GM12878 (cell line): ENCODE measurements around the gene BPIFB3. TPM values are rescaled to one million over a fixed set of nuclear protein-coding genes. Genes with fewer than 3 reads are reported as not detected.

Experiments used
- ATAC-seq: fragments of 200-7000 bp; cut with Tn5 transposase; 3 replicates; pipeline ENCODE4 v1.9.1; 2020; ENCODE audit warnings: mild to moderate bottlenecking, moderate library complexity
- BruUV-seq: library from RNA; stranded (reverse); fragments of 400-500 nt; replicated peaks from 2 replicates; lab custom pipeline; 2021; lab: Mats Ljungman, UMichigan
- CTCF ChIA-PET: fragments of 300-600 bp; sonication (Branson Sonifier 250); formaldehyde crosslinking; extraction: SDS; loops from one replicate; lab custom pipeline; 2021; ENCODE audit warnings: inconsistent platforms; lab: Yijun Ruan, JAX
- POLR2A ChIA-PET: fragments of 350-600 bp; formaldehyde crosslinking; extraction: SDS; loops from one replicate; lab custom pipeline; 2021; ENCODE audit warnings: inconsistent platforms; lab: Charles Lee
- RAD21 ChIA-PET: fragments of 300-600 bp; sonication (Branson Sonifier 250); formaldehyde crosslinking; loops from one replicate; lab custom pipeline; 2023; ENCODE audit warnings: antibody characterized with exemption; ENCODE audit not compliant: unreplicated experiment; lab: Charles Lee
- SMC1A ChIA-PET: fragments of 300-600 bp; sonication (Branson Sonifier 250); formaldehyde crosslinking; loops from one replicate; lab custom pipeline; 2023; ENCODE audit not compliant: unreplicated experiment, uncharacterized antibody; lab: Charles Lee
- DNase-seq: peaks from one replicate; pipeline ENCODE4 v3.0.0-alpha.2; 2011; ENCODE audit warnings: low read depth, low spot score
- FAIRE-seq: peaks from 3 replicates; lab custom pipeline; 2011; peaks lifted over from hg19 to GRCh38; lab: Jason Lieb, UNC
- H2AFZ ChIP-seq: 2 replicates; pipeline ENCODE4 v1.6.0; 2011; ENCODE audit warnings: low read depth, low read length, control low read depth; ENCODE audit not compliant: control insufficient read depth
- H3K27ac ChIP-seq: 2 replicates; pipeline ENCODE4 v1.5.1; 2011; ENCODE audit warnings: control low read depth; ENCODE audit not compliant: control insufficient read depth, insufficient read depth
- H3K27me3 ChIP-seq, 2 experiments: replicated peaks in 1 of 2; 2 replicates each; pipeline versions ENCODE4 v1.6.0 to v1.6.1; 2011; ENCODE audit warnings: low read length in 1 of 2; ENCODE audit not compliant: control insufficient read depth in 2 of 2, insufficient read depth in 2 of 2
- H3K36me3 ChIP-seq, 2 experiments: 2 replicates each; pipeline ENCODE4 v1.5.1; 2011; ENCODE audit warnings: low read length in 1 of 2; ENCODE audit not compliant: control insufficient read depth in 2 of 2, insufficient read depth in 2 of 2
- H3K4me1 ChIP-seq: 2 replicates; pipeline ENCODE4 v1.6.1; 2011; ENCODE audit warnings: mild to moderate bottlenecking, low read length, moderate library complexity, mixed read lengths; ENCODE audit not compliant: control insufficient read depth, insufficient read depth
- H3K4me2 ChIP-seq: 2 replicates; pipeline ENCODE4 v1.6.0; 2011; ENCODE audit warnings: control low read depth; ENCODE audit not compliant: control insufficient read depth, insufficient read depth
- H3K4me3 ChIP-seq: fragments of 200-600 bp; sonication (generic); 2 replicates; pipeline ENCODE4 v1.5.1; 2016
- H3K79me2 ChIP-seq: 2 replicates; pipeline ENCODE4 v1.6.0; 2011; ENCODE audit warnings: low read length; ENCODE audit not compliant: control insufficient read depth, insufficient read depth
- H3K9ac ChIP-seq: 2 replicates; pipeline ENCODE4 v1.8.0; 2011; ENCODE audit warnings: low read length, control low read depth, mixed read lengths; ENCODE audit not compliant: control insufficient read depth, insufficient read depth
- H3K9me3 ChIP-seq: replicated peaks from 3 replicates; pipeline ENCODE4 v1.5.1; 2011; ENCODE audit warnings: mild to moderate bottlenecking, low read length; ENCODE audit not compliant: control insufficient read depth, insufficient read depth
- H4K20me1 ChIP-seq: 2 replicates; pipeline ENCODE4 v1.6.0; 2011; ENCODE audit not compliant: control insufficient read depth, insufficient read depth
- KAT2A ChIP-seq: conservative IDR thresholded peaks from 2 replicates; pipeline ENCODE4 v1.6.1; 2011; ENCODE audit warnings: low read depth, low read length; ENCODE audit not compliant: control insufficient read depth
- MXI1 ChIP-seq: fragments of 150-350 bp; IDR thresholded peaks from 2 replicates; pipeline ENCODE4 v1.6.1; 2011; ENCODE audit warnings: low read depth, mild to moderate bottlenecking, inconsistent platforms, low read length, improper control_type of control experiment
- SP1 ChIP-seq: IDR thresholded peaks from one replicate; pipeline ENCODE4 v1.6.1; 2011; ENCODE audit warnings: low read depth, low read length
- WGBS: methylation state at CpG from one replicate; pipeline ENCODE4 v1.1.6; 2016; ENCODE audit warnings: low lambda C conversion rate; ENCODE audit not compliant: insufficient replicate concordance, insufficient coverage; ENCODE audit errors: missing lambda C conversion rate; 5-methylcytosine and 5-hydroxymethylcytosine counted together
- in situ Hi-C: fragments of 300-500 bp; cut with MboI; formaldehyde crosslinking; loops from 9 replicates; pipeline ENCODE4 v1.14.3; 2018; ENCODE audit warnings: mixed read lengths
- intact Hi-C: fragments of 100-400 bp; cut with micrococcal nuclease; formaldehyde crosslinking; loops from one replicate; pipeline ENCODE4 v1.14.2; 2022; ENCODE audit not compliant: unreplicated experiment
- polyA plus RNA-seq, 11 experiments: library from polyadenylated mRNA; depleted of rRNA in 4 of 11; unstranded in 6 of 11; stranded (reverse) in 5 of 11; fragments of >200 nt; fragmentation: Nextera tagmentation in 4 of 11; fragmentation: Illumina TruSeq in 1 of 11; extraction: Ambion mirVana in 4 of 11; extraction: Trizol in 1 of 11; gene quantifications; 1 replicate in 1 of 11; 2 replicates in 10 of 11; pipeline versions ENCODE4 v1.2.1 to v1.2.3, GENCODE V29; 2011 to 2016; ENCODE audit warnings: inconsistent platforms in 2 of 11, missing spikeins in 2 of 11, low read depth in 1 of 11
- total RNA-seq, 4 experiments: library from RNA; depleted of rRNA in 3 of 4; stranded (reverse); fragments of >200 nt in 3 of 4; fragmentation: Illumina TruSeq in 1 of 4; extraction: Trizol in 1 of 4; gene quantifications; 2 replicates each; pipeline versions ENCODE4 v1.2.1 to v1.2.3, GENCODE V29; 2013 to 2021
- TF ChIP-seq, protein P1 (sequence below): fragments of 150-350 bp; IDR thresholded peaks from 2 replicates; pipeline ENCODE4 v1.6.1; 2014; ENCODE audit warnings: mild to moderate bottlenecking, low read depth, low read length

BPIFB3 gene
- total and polyA plus RNA-seq, 10 of the 15 experiments (the other 5 are each of a cell fraction or from before 2014, with no cell fraction given) = not detected

DNA sequence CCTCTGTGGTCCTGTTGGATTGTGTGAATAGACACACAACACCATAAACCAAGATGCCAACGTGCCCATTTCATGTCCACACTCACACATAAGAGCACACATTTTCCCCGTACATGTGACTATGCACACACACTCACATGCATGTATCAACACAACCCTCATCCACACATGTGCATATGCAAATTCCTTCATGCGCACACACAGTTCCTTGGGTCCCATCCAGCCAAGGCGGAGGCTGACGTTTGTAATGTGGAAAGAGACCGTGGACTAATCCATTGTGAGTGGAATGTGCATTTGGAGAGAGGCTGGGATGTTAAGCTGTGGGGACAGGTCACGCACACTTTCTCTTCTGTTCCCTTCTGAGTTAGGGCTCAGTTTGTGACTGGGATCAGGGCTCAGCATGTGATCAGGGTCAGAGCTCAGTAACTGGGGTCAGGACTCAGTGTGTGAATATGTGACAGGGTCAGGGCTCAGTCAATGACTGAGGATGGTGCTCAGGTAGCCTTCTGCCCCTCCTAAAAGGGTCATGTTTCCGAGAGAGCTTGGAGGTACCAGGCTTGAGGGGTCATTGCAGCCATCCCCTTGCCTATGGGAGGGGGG lies 46.8 kb upstream of the BPIFB3 start (continued):
- TF ChIP-seq, protein P1, sequence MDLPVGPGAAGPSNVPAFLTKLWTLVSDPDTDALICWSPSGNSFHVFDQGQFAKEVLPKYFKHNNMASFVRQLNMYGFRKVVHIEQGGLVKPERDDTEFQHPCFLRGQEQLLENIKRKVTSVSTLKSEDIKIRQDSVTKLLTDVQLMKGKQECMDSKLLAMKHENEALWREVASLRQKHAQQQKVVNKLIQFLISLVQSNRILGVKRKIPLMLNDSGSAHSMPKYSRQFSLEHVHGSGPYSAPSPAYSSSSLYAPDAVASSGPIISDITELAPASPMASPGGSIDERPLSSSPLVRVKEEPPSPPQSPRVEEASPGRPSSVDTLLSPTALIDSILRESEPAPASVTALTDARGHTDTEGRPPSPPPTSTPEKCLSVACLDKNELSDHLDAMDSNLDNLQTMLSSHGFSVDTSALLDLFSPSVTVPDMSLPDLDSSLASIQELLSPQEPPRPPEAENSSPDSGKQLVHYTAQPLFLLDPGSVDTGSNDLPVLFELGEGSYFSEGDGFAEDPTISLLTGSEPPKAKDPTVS = no peak
- no peak for TF ChIP-seq KAT2A

DNA sequence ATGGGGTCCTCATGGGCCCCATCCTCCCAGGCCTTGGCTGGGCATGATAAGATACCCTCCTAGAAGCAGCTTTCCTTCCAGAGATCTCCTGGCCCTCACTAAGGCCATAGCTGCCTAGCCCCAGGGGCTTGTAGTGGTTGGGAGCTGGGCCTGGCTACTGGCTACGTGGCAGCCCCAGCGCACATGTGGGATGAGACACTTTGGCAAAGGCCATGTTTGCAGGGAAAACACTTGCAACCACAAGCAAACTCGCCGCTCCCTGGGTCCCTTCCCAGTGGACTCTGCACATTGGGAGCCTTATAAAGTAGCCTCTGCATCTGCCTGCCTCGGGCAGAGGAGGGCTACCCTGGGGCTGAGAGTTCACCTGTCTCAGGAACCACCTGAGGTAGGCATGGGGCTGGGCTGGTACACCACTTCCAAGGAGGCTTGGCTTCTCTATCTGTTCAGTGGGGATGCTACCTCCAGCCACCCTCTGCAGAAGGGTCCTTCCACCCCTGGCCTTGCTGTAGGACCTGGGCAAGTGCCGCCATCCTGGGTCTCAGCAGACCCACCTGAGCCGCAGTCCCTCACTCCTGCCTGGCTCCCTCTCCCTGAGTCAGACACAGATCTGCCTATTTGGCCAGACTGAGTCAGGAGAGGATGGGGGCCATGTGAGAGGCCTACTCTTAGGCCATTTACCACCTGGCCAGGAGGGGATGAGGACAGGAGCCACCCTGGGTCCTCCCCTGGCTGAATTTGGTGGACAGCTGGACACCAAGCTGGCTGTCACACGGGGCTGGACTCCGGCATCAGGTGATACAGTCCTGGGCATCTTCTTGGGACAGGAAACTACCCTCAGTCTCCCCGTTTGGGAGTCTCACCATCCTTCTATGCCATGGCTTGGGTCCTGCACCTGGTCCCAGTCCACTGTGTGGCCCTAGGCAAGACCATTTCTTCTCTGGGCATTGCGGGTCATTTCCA lies 46.0 kb upstream of the BPIFB3 start, which contains the start of gene BPIFB2:
TSS of gene BPIFB2 (plus strand) at position 329 of the 960 bp plus-strand sequence. CDS start 871 bp downstream, outside the sequence.
- intact Hi-C loops = no loop called here
- no peaks in the 10 kb centered on the region for H3K4me1 ChIP-seq
- RAD21 ChIA-PET = no interaction called here
- H3K27ac ChIP-seq = no peak within 1 kb of the TSS
- SMC1A ChIA-PET = no interaction called here
- POLR2A ChIA-PET = no interaction called here
- TF ChIP-seq MXI1 = no peak
- TF ChIP-seq SP1 = no peak
- DNase-seq (no peak), FAIRE-seq (no peak), ATAC-seq (no peak)
- no peak within 1 kb of the TSS for H3K4me2 ChIP-seq
- 43% methylated on average over 11 of the region's 11 CpGs for whole genome bisulfite sequencing
- in situ Hi-C loops = no loop called here
- H3K79me2 ChIP-seq = no peaks in the 10 kb centered on the region
- H3K27me3 ChIP-seq = no peaks in the 10 kb centered on the region; a peak in 2 of 4 replicates
- BruUV-seq = no TSS peak
- CTCF ChIA-PET = no interaction called here
- no peaks in the 10 kb centered on the region for H3K36me3 ChIP-seq
- no peak within 1 kb of the TSS for H3K9ac ChIP-seq
- H3K4me3 ChIP-seq = no peak within 1 kb of the TSS
- H4K20me1 ChIP-seq = no peaks in the 10 kb centered on the region
- no peak within 1 kb of the TSS for H2AFZ ChIP-seq
- H3K9me3 ChIP-seq = no peaks in the 10 kb centered on the region; the same call in 2 of the 3 replicates
